Colonic mucosa (tissue), 4 donors: Measurements from ENCODE around the gene BRIP1. TPM values are rescaled to one million over a fixed set of nuclear protein-coding genes. Genes with fewer than 3 reads are reported as not detected.

Experiments
- DNase-seq: peaks from one replicate; pipeline ENCODE4 v3.0.0-alpha.2; 2020
- H3K27ac ChIP-seq: fragments of 200-600 bp; one replicate; pipeline ENCODE4 v1.8.0; 2021
- H3K27me3 ChIP-seq: fragments of 200-600 bp; one replicate; pipeline ENCODE4 v1.8.0; 2021
- H3K36me3 ChIP-seq: fragments of 200-600 bp; one replicate; pipeline ENCODE4 v1.8.0; 2021
- H3K4me1 ChIP-seq: fragments of 200-600 bp; one replicate; pipeline ENCODE4 v1.8.0; 2021; ENCODE audit warnings: mild to moderate bottlenecking
- H3K4me3 ChIP-seq: fragments of 200-600 bp; one replicate; pipeline ENCODE4 v1.8.0; 2021
- H3K9ac ChIP-seq, 2 donors: one replicate each; pipeline ENCODE4 v1.7.0; 2013; ENCODE audit warnings: control low read depth in 2 of 2, low read depth in 2 of 2, low read length in 2 of 2
- H3K9me3 ChIP-seq: fragments of 200-600 bp; one replicate; pipeline ENCODE4 v1.8.0; 2021
- CTCF ChIP-seq: fragments of 200-600 bp; IDR thresholded peaks from one replicate; pipeline ENCODE4 v1.8.0; 2022; ENCODE audit warnings: antibody characterized with exemption, mild to moderate bottlenecking
- intact Hi-C: fragments of 100-400 bp; cut with DNase I; formaldehyde crosslinking; loops from one replicate; pipeline ENCODE4 v1.14.1; 2022
- total RNA-seq, 2 donors: library from RNA; stranded (reverse); fragmentation: NEBNext Ultra II Directional in 1 of 2; extraction: Animal tissue kit (Norgen Biotek cat#: 25700) in 1 of 2; gene quantifications; one replicate each; pipeline ENCODE4 v1.2.1, GENCODE V29; 2021
- donor health status: healthy.
- donor health status: DM: no; HTN: no; CAD: no.
- donor health status: DM: no; HTN: no; CAD: no.

Gene BRIP1
- total RNA-seq, 2 donors from 2014 or later, result 3.3 to 10.1 TPM

GRCh38 chr17:61749823-61750404, 113.4 kb downstream of the BRIP1 start:
- H3K9me3 ChIP-seq, result no peaks in the 10 kb centered on the region
- no peak for TF ChIP-seq CTCF
- intact Hi-C loops, result no loop called here
- H3K9ac ChIP-seq, result no peak overlapping the region
- no peaks in the 10 kb centered on the region for H3K27me3 ChIP-seq
- H3K36me3 ChIP-seq, result no peaks in the 10 kb centered on the region
- H3K27ac ChIP-seq, result no peak overlapping the region
- no peak overlapping the region for H3K4me3 ChIP-seq
- DNase-seq, result no peak
- no peaks in the 10 kb centered on the region for H3K4me1 ChIP-seq

GRCh38 chr17:61746248-61746985, 116.9 kb downstream of the BRIP1 start:
- no peaks in the 10 kb centered on the region for H3K9me3 ChIP-seq
- TF ChIP-seq CTCF, result no peak
- H3K9ac ChIP-seq, result no peak overlapping the region

GRCh38 chr17:61744804-61745203, 118.5 kb downstream of the BRIP1 start:
- no peak for DNase-seq
- no peaks in the 10 kb centered on the region for H3K9me3 ChIP-seq
- no peak overlapping the region for H3K9ac ChIP-seq
- H3K4me3 ChIP-seq, result no peak overlapping the region
- H3K27me3 ChIP-seq, result no peaks in the 10 kb centered on the region
- intact Hi-C loops, result no loop called here
- no peak for TF ChIP-seq CTCF
- no peaks in the 10 kb centered on the region for H3K4me1 ChIP-seq
- no peak overlapping the region for H3K27ac ChIP-seq
- H3K36me3 ChIP-seq, result no peaks in the 10 kb centered on the region

More at GRCh38 chr17:61746248-61746985, 116.9 kb downstream of the BRIP1 start:
- DNase-seq, result no peak
- Histone ChIP-seq H3K27ac (no peak overlapping the region), H3K4me3 (no peak overlapping the region), H3K36me3 (no peaks in the 10 kb centered on the region), H3K27me3 (no peaks in the 10 kb centered on the region), H3K4me1 (no peaks in the 10 kb centered on the region)
- intact Hi-C loops, result no loop called here

GRCh38 chr17:61744252-61744651, 119.1 kb downstream of the BRIP1 start:
- no peaks in the 10 kb centered on the region for H3K9me3 ChIP-seq
- intact Hi-C loops, result no loop called here

GRCh38 chr17:61743766-61744165, 119.6 kb downstream of the BRIP1 start:
- intact Hi-C loops, result no loop called here
- no peak for DNase-seq
- TF ChIP-seq CTCF, result no peak
- no peaks in the 10 kb centered on the region for H3K4me1 ChIP-seq
- H3K4me3 ChIP-seq, result no peak overlapping the region
- no peak overlapping the region for H3K9ac ChIP-seq
- H3K27ac ChIP-seq, result no peak overlapping the region
- no peaks in the 10 kb centered on the region for H3K27me3 ChIP-seq
- no peaks in the 10 kb centered on the region for H3K9me3 ChIP-seq
- H3K36me3 ChIP-seq, result no peaks in the 10 kb centered on the region

More at GRCh38 chr17:61744252-61744651, 119.1 kb downstream of the BRIP1 start:
- no peaks in the 10 kb centered on the region for H3K27me3 ChIP-seq
- no peak for TF ChIP-seq CTCF
- no peaks in the 10 kb centered on the region for H3K4me1 ChIP-seq
- no peak for DNase-seq
- H3K27ac ChIP-seq, result no peak overlapping the region
- no peak overlapping the region for H3K9ac ChIP-seq
- no peak overlapping the region for H3K4me3 ChIP-seq
- H3K36me3 ChIP-seq, result no peaks in the 10 kb centered on the region
